HEK293T (cell line): ENCODE results near the gene TRIM38.

ENCODE experiments used
- ARNT ChIP-seq: fragments of 450-650 bp; IDR thresholded peaks from 2 replicates; pipeline ENCODE4 v1.6.1; 2017; ENCODE audit warnings: mild to moderate bottlenecking
- BHLHE40 ChIP-seq: fragments of 450-650 bp; IDR thresholded peaks from 2 replicates; pipeline ENCODE4 v1.6.1; 2016; ENCODE audit warnings: mild to moderate bottlenecking, moderate library complexity, borderline replicate concordance
- CTBP1 ChIP-seq: fragments of 450-650 bp; IDR thresholded peaks from 2 replicates; pipeline ENCODE4 v1.6.1; 2016; ENCODE audit warnings: borderline replicate concordance
- ELF4 ChIP-seq: fragments of 450-650 bp; IDR thresholded peaks from 2 replicates; pipeline ENCODE4 v1.6.1; 2017; ENCODE audit warnings: antibody characterized with exemption
- FOXA1 ChIP-seq: fragments of 450-650 bp; IDR thresholded peaks from 2 replicates; pipeline ENCODE4 v1.6.1; 2016; ENCODE audit warnings: mild to moderate bottlenecking
- FOXK2 ChIP-seq: fragments of 450-650 bp; IDR thresholded peaks from 2 replicates; pipeline ENCODE4 v1.6.1; 2016; ENCODE audit warnings: mild to moderate bottlenecking
- FOXM1 ChIP-seq: fragments of 450-650 bp; IDR thresholded peaks from 2 replicates; pipeline ENCODE4 v1.6.1; 2017; ENCODE audit warnings: mild to moderate bottlenecking, borderline replicate concordance
- HDGF ChIP-seq: fragments of 450-650 bp; IDR thresholded peaks from 2 replicates; pipeline ENCODE4 v1.6.1; 2017; ENCODE audit warnings: antibody characterized with exemption, borderline replicate concordance
- LEF1 ChIP-seq: fragments of 450-650 bp; IDR thresholded peaks from 2 replicates; pipeline ENCODE4 v1.6.1; 2017; ENCODE audit warnings: mild to moderate bottlenecking, borderline replicate concordance
- NFRKB ChIP-seq: fragments of 450-650 bp; IDR thresholded peaks from 2 replicates; pipeline ENCODE4 v1.6.1; 2016; ENCODE audit warnings: mild to moderate bottlenecking, moderate library complexity
- PKNOX1 ChIP-seq: fragments of 450-650 bp; IDR thresholded peaks from 2 replicates; pipeline ENCODE4 v1.6.1; 2016
- SP1 ChIP-seq: fragments of 450-650 bp; IDR thresholded peaks from 2 replicates; pipeline ENCODE4 v1.6.1; 2017
- SUZ12 ChIP-seq: fragments of 450-650 bp; IDR thresholded peaks from 2 replicates; pipeline ENCODE4 v1.6.1; 2016; ENCODE audit warnings: mild to moderate bottlenecking
- TARDBP ChIP-seq: fragments of 450-650 bp; IDR thresholded peaks from 2 replicates; pipeline ENCODE4 v1.6.1; 2016

GRCh38 chr6:25949695-25950094, 12.9 kb upstream of the TRIM38 start:
- no peak for TF ChIP-seq SUZ12
- no peak for TF ChIP-seq ELF4
- TF ChIP-seq FOXK2, result no peak
- no peak for TF ChIP-seq ARNT
- no peak for TF ChIP-seq FOXM1
- no peak for TF ChIP-seq BHLHE40
- TF ChIP-seq NFRKB, result no peak
- TF ChIP-seq PKNOX1, result no peak
- TF ChIP-seq SP1, result no peak
- no peak for TF ChIP-seq HDGF
- no peak for TF ChIP-seq LEF1
- TF ChIP-seq FOXA1, result no peak
- no peak for TF ChIP-seq CTBP1
- TF ChIP-seq TARDBP, result no peak
